Colonic mucosa (tissue), 4 donors: ENCODE measurements around the gene TCIRG1. TPM values are rescaled to one million over a fixed set of nuclear protein-coding genes. Genes with fewer than 3 reads are reported as not detected.

Source experiments
- DNase-seq: peaks from one replicate; pipeline ENCODE4 v3.0.0-alpha.2; 2020
- H3K27ac ChIP-seq: fragments of 200-600 bp; one replicate; pipeline ENCODE4 v1.8.0; 2021
- H3K27me3 ChIP-seq: fragments of 200-600 bp; one replicate; pipeline ENCODE4 v1.8.0; 2021
- H3K36me3 ChIP-seq: fragments of 200-600 bp; one replicate; pipeline ENCODE4 v1.8.0; 2021
- H3K4me1 ChIP-seq: fragments of 200-600 bp; one replicate; pipeline ENCODE4 v1.8.0; 2021; ENCODE audit warnings: mild to moderate bottlenecking
- H3K4me3 ChIP-seq: fragments of 200-600 bp; one replicate; pipeline ENCODE4 v1.8.0; 2021
- H3K9ac ChIP-seq, 2 donors: one replicate each; pipeline ENCODE4 v1.7.0; 2013; ENCODE audit warnings: control low read depth in 2 of 2, low read depth in 2 of 2, low read length in 2 of 2
- H3K9me3 ChIP-seq: fragments of 200-600 bp; one replicate; pipeline ENCODE4 v1.8.0; 2021
- CTCF ChIP-seq: fragments of 200-600 bp; IDR thresholded peaks from one replicate; pipeline ENCODE4 v1.8.0; 2022; ENCODE audit warnings: antibody characterized with exemption, mild to moderate bottlenecking
- intact Hi-C: fragments of 100-400 bp; cut with DNase I; formaldehyde crosslinking; loops from one replicate; pipeline ENCODE4 v1.14.1; 2022
- total RNA-seq, 2 donors: library from RNA; stranded (reverse); fragmentation: NEBNext Ultra II Directional in 1 of 2; extraction: Animal tissue kit (Norgen Biotek cat#: 25700) in 1 of 2; gene quantifications; one replicate each; pipeline ENCODE4 v1.2.1, GENCODE V29; 2021
- donor health status: healthy.
- donor health status: DM: no; HTN: no; CAD: no.
- donor health status: DM: no; HTN: no; CAD: no.

The TCIRG1 gene
- total RNA-seq, 2 donors from 2014 or later = 133 to 246 TPM

GRCh38 chr11:67999704-68000103 is 39.1 kb upstream of the TCIRG1 start:
- Histone ChIP-seq H3K27ac (no peak overlapping the region), H3K4me3 (no peak overlapping the region), H3K27me3 (no peaks in the 10 kb centered on the region), H3K36me3 (no peaks in the 10 kb centered on the region), H3K4me1 (peaks cover 10% of the 10 kb centered on the region), H3K9ac (peak overlapping the region in 1 of 2 donors; percentile 6), H3K9me3 (no peaks in the 10 kb centered on the region)
- no peak for TF ChIP-seq CTCF
- no peak for DNase-seq
- intact Hi-C loops = no loop called here

GRCh38 chr11:68002575-68002937 is 36.3 kb upstream of the TCIRG1 start:
- H3K4me1 ChIP-seq = peaks cover 1% of the 10 kb centered on the region
- no peak for TF ChIP-seq CTCF
- DNase-seq = no peak
- no peak overlapping the region for H3K27ac ChIP-seq
- no peaks in the 10 kb centered on the region for H3K27me3 ChIP-seq
- H3K9me3 ChIP-seq = no peaks in the 10 kb centered on the region
- intact Hi-C loops = no loop called here
- H3K36me3 ChIP-seq = no peaks in the 10 kb centered on the region
- H3K4me3 ChIP-seq = peak overlapping the region; percentile 76
- peak overlapping the region; percentile 33 to 34 for H3K9ac ChIP-seq

- Histone ChIP-seq H3K4me1 (peaks cover 3% of the 10 kb centered on the region), H3K9ac (peak overlapping the region; percentile 2 to 77), H3K27ac (peak overlapping the region; percentile 75), H3K4me3 (peak overlapping the region; percentile 76), H3K9me3 (no peaks in the 10 kb centered on the region), H3K36me3 (no peaks in the 10 kb centered on the region), H3K27me3 (no peaks in the 10 kb centered on the region)
- intact Hi-C loops = no loop called here
- TF ChIP-seq CTCF = no peak
- DNase-seq = peak; percentile 59
Observed at GRCh38 chr11:68002938-68003845, 35.6 kb upstream of the TCIRG1 start.

GRCh38 chr11:68003846-68004550 is 34.8 kb upstream of the TCIRG1 start, which contains the start of gene UNC93B1:
Gene UNC93B1 (minus strand): TSS chr11:68004097. CDS start chr11:68004043, 54 bp downstream.
- H3K9me3 ChIP-seq = no peaks in the 10 kb centered on the region
- peaks cover 6% of the 10 kb centered on the region for H3K4me1 ChIP-seq
- no peaks in the 10 kb centered on the region for H3K27me3 ChIP-seq
- TF ChIP-seq CTCF = no peak
- H3K27ac ChIP-seq = peak within 1 kb of the TSS; percentile 75
- H3K4me3 ChIP-seq = peak within 1 kb of the TSS; percentile 76
- peak; percentile 95 for DNase-seq
- peak within 1 kb of the TSS; percentile 40 to 77 for H3K9ac ChIP-seq
- intact Hi-C loops = no loop called here
- H3K36me3 ChIP-seq = no peaks in the 10 kb centered on the region

- intact Hi-C loops = no loop called here
- peaks cover 6% of the 10 kb centered on the region for H3K4me1 ChIP-seq
- H3K27me3 ChIP-seq = no peaks in the 10 kb centered on the region
- peak overlapping the region in 1 of 2 donors; percentile 40 for H3K9ac ChIP-seq
- no peaks in the 10 kb centered on the region for H3K36me3 ChIP-seq
- no peak overlapping the region for H3K4me3 ChIP-seq
- H3K27ac ChIP-seq = no peak overlapping the region
- no peak for DNase-seq
- no peak for TF ChIP-seq CTCF
- no peaks in the 10 kb centered on the region for H3K9me3 ChIP-seq
Observed at GRCh38 chr11:68004551-68005335, 34.1 kb upstream of the TCIRG1 start.
